ENCODE data around the gene ATXN7.

DNA sequence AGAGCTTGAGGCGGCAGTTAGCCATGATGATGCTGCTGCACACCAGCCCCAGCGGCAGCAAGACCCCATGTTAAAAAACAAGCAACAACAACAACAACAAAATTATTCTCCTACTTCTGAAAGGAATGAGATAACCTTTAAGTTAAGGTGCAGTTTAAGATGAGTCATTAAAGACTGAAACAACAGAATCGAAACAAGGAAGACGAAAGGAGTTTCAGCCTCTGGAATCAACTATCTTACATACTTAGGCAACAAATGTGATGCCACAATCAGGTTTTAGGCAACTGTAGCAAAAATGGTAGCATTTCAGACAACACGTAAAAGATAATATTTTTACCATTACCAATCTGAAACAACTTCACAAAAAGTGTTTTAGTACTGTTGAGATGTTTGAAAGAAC, 36.3 kb downstream of the ATXN7 start:
- TF ChIP-seq, protein P1, sequence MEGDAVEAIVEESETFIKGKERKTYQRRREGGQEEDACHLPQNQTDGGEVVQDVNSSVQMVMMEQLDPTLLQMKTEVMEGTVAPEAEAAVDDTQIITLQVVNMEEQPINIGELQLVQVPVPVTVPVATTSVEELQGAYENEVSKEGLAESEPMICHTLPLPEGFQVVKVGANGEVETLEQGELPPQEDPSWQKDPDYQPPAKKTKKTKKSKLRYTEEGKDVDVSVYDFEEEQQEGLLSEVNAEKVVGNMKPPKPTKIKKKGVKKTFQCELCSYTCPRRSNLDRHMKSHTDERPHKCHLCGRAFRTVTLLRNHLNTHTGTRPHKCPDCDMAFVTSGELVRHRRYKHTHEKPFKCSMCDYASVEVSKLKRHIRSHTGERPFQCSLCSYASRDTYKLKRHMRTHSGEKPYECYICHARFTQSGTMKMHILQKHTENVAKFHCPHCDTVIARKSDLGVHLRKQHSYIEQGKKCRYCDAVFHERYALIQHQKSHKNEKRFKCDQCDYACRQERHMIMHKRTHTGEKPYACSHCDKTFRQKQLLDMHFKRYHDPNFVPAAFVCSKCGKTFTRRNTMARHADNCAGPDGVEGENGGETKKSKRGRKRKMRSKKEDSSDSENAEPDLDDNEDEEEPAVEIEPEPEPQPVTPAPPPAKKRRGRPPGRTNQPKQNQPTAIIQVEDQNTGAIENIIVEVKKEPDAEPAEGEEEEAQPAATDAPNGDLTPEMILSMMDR (conservative IDR thresholded peaks at IDR 0.05; ENCODE audit: low read depth, low read length), result no peak
- TF ChIP-seq POLR2A (IDR thresholded peaks at IDR 0.05; ENCODE audit: low read depth, low read length), result no peak
- no peak for TF ChIP-seq RAD21 (IDR thresholded peaks at IDR 0.05; ENCODE audit: low read length)
- no peak for TF ChIP-seq RFX5 (IDR thresholded peaks at IDR 0.05; ENCODE audit: low read depth, low read length)
- no peak for TF ChIP-seq CEBPB (IDR thresholded peaks at IDR 0.05; ENCODE audit: low read depth, low read length)
- TF ChIP-seq, protein P2, sequence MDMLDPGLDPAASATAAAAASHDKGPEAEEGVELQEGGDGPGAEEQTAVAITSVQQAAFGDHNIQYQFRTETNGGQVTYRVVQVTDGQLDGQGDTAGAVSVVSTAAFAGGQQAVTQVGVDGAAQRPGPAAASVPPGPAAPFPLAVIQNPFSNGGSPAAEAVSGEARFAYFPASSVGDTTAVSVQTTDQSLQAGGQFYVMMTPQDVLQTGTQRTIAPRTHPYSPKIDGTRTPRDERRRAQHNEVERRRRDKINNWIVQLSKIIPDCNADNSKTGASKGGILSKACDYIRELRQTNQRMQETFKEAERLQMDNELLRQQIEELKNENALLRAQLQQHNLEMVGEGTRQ (IDR thresholded peaks at IDR 0.05; ENCODE audit: low read depth, low read length), result no peak
- TF ChIP-seq SMC3 (IDR thresholded peaks at IDR 0.05; ENCODE audit: low read depth, low read length), result no peak
- TF ChIP-seq RCOR1 (IDR thresholded peaks at IDR 0.05; ENCODE audit: insufficient replicate concordance, low read length), result no peak
- TF ChIP-seq FOS (IDR thresholded peaks at IDR 0.05; ENCODE audit: low read depth, low read length), result no peak
- no peak for TF ChIP-seq ELK1 (IDR thresholded peaks at IDR 0.05; ENCODE audit: borderline replicate concordance, low read depth, low read length)
- no peak for TF ChIP-seq MAFK (IDR thresholded peaks at IDR 0.05; ENCODE audit: low read depth, low read length)
